Islet of Langerhans (tissue), 1 donor: ENCODE results near the gene SWT1.

Experiments
- FAIRE-seq: peaks from one replicate; lab custom pipeline; 2011; peaks lifted over from hg19 to GRCh38; lab: Jason Lieb, UNC

Gene SWT1

DNA sequence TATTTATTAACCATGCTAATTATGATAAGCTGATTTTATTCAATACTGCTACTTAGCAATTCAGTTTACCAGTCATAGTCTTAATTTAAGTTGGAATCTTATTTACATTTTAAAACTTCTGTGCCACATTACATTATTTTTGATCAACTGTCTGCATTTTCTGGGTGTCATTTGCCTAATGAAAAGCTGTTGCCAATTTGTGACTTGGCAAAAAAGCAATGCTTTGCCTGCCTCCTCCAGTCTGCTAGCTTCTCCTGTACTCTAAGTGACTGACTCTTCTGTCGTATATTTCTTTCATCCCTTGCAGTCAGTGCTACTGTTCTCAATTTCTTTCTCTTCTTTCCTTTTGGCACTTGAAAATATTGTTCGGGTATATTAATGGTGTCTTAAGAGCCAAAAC is 165.7 kb downstream of the SWT1 start:
- no peak for FAIRE-seq

DNA sequence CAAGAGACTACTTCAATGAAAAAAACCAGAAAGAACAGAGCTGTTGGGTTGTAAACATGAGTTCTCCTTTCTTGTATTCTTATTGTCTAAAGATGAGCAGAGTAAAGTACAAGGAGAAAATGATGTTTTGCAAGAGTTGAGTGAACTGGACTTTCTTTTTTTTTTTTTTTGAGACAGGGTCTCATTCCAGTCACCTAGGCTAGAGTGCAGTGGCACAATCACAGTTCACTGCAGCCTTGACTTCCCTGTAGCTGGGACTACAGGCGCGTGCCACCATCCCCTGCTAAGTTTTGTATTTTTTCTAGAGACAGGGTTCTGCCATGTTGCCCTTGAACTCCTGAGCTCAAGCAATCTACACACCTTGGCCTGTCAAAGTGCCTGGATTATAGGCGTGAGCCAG is 167.2 kb downstream of the SWT1 start:
- FAIRE-seq = no peak

DNA sequence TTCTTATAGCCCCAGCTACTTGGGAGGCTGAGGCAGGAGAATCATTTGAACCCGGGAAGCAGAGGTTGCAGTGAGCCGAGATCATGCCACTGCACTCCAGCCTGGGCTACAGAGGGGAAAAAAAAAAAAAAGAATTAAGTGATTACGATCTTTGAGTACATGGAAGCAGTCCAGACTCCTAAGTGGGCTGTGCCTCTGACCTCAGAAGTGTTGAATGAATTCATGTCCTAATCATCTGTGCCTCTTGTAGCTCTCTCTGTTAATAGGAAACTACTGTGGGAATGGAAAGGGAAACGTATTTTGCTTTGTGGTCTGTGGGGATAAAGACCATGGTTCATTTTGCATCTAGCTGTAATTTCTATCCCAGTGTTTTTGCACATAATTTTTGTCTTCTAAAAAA is 168.4 kb downstream of the SWT1 start:
- FAIRE-seq = no peak

DNA sequence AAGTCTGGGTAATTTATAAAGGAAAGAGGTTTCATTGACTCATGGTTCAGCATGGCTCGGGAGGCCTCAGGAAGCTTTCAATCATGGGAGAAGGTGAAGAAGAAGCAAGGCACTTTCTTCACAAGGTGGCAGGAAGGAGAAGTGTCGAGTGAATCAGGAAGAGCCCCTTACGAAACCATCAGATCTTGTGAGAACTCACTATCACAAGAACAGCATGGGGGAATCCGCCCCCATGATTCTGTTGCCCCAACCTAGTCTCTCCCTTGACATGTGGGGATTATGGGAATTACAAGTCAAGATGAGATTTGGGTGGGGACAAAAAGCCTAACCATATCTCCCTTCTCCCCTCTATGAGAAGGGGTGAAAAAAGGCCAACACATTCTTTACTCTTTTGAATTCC is 171.3 kb downstream of the SWT1 start:
- no peak for FAIRE-seq

DNA sequence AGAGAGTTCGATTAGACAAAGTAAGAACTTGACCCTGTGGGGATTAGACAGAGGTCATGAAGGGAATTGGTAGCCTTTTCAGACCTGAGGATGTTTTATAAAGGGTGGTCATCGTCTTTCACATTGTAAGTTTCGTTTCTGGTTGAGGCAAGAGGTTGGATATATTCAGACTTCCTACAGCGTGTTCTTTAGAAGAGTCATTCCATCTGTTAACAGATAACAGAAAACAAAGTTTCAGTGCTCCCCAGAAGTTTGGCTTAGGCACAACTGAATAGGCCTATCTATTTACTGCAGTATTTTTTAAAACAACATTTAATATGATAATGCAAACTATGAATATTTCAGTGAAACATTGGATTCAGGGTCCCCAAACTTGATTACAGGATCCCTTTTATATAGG is 177.2 kb downstream of the SWT1 start:
- no peak for FAIRE-seq

DNA sequence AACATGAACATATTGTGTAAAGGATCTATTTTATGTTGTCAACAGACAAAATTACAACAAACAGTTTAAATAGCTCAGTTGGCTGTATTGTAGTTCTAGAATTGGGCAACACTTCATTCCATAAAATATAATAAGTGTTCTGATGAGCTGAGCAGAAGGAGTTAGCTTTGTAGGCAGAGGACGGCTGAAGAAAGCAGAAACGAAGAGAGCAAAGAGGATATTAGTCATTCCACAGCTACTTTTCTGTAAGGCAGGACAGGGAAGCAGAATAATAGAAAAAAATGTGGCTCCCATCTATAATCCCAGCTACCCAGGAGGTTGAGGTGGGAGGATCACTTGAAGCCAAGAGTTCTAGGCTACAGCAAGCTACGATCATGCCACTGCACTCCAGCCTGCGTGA is 180.3 kb downstream of the SWT1 start:
- FAIRE-seq = no peak

DNA sequence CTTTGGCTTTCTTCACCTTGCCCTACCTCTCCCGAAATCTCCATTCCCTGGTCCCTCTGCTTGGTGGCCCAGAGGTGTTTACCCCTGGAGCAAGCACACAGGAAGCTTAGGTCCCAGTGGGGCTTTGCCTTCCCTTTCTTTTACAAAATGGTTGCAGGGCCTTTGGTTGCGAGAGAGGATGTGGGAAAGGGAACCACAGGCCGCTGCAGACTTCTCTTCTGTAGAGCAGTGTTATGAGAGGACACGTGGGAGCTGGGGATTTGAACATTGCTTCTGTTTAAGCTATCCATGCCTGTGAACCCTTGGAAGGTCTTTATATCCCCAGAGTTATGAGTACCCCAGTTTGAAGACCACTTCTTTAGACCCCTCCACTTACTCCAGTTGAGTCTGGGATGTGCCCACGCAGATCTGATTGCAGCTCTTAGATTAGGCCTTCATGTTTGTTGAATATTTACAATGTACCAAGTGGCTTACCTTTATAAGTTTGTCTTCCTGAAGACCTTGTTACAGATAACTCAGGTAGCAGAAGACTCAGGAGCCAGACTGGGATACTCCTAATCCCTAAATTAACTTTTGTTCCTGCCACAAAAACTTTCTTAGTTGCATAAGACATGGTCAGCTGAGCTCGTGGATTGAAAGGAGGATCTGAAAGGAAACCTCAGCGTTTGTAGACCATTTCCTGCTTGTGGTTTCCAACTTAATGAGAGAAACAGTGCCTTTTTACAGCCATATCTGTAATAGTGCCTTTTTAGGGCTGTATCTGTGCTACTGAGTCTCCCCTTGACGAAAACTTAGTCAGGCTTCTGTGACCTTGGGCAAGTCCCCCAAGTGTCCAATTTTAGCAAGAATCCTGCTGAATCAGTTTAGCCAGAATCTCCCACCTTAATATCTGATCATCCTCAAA is 182.0 kb downstream of the SWT1 start:
- FAIRE-seq = no peak

DNA sequence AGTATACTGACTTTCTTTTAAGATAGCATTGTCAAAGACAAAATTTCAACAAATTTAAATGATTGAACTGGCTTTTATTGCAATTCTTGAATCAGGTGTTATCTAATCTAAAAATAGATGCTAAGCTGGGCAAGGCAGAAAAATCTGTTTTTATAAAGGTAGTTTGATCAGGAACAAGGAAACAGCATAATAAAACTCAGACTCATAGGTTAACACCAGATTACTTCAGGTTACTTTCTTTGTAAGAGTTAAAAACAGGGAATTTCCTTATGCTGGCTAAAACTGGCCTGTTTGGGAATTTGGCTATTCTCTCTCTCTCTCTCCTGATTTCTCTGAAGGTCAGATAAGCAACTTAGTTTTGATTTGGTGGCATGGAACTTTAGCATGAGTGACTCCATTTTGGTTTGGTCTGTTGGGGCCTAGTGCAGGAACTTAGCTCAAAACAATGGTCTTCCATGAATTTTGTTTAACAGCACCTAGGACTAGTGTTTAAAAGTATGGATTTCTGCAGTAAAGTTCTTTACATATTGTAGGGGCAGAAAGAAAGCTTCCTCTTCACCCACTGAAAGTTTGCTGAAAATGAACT is 184.3 kb downstream of the SWT1 start:
- no peak for FAIRE-seq
